Activated CD4-positive, alpha-beta T cell treated with anti-CD3 and anti-CD28 coated beads, Interleukin-2, amount 10 ng/mL, durations not matched to agents 7 days and 5 days (primary cell): ENCODE results near the gene ILF3. TPM values are rescaled to one million over a fixed set of nuclear protein-coding genes. Genes with fewer than 3 reads are reported as not detected.

Experiments
- CTCF ChIA-PET: fragments of 350-600 bp; sonication (Branson Sonifier 250); formaldehyde crosslinking; loops from one replicate; lab custom pipeline; 2021; ENCODE audit warnings: antibody characterized with exemption; lab: Charles Lee
- POLR2A ChIA-PET: fragments of 350-600 bp; sonication (Branson Sonifier 250); formaldehyde crosslinking; loops from one replicate; lab custom pipeline; 2021; ENCODE audit warnings: antibody characterized with exemption; lab: Charles Lee
- DNase-seq: peaks from one replicate; pipeline ENCODE4 v3.0.0-alpha.2; 2020
- H3K27ac Mint-ChIP-seq: one replicate; pipeline ENCODE4 v1.8.0; 2021; ENCODE audit warnings: mild to moderate bottlenecking, moderate library complexity, mixed read lengths
- H3K27me3 Mint-ChIP-seq: one replicate; pipeline ENCODE4 v1.8.0; 2021; ENCODE audit warnings: mixed read lengths
- H3K36me3 Mint-ChIP-seq: one replicate; pipeline ENCODE4 v1.8.0; 2021; ENCODE audit warnings: low read depth, mixed read lengths
- H3K4me1 Mint-ChIP-seq: one replicate; pipeline ENCODE4 v1.8.0; 2021; ENCODE audit warnings: mixed read lengths
- H3K4me3 Mint-ChIP-seq: one replicate; pipeline ENCODE4 v1.8.0; 2021; ENCODE audit warnings: mild to moderate bottlenecking, moderate library complexity, mixed read lengths
- H3K9me3 Mint-ChIP-seq: one replicate; pipeline ENCODE4 v1.8.0; 2021; ENCODE audit warnings: mixed read lengths
- total RNA-seq, 2 experiments: library from RNA; stranded (reverse); gene quantifications; one replicate each; pipeline ENCODE4 v1.2.3, GENCODE V29; 2021

The ILF3 gene
- total RNA-seq, 2 experiments from 2014 or later: 385 to 389 TPM

GRCh38 chr19:10694706-10695307 is 40.7 kb downstream of the ILF3 start:
- CTCF ChIA-PET: interaction anchor here (1.0 to 3.8 kb wide), 3 partner anchors 114 to 183 kb away, joined by 4 to 15 read pairs (median 5); no protein-coding TSS in a partner anchor
- POLR2A ChIA-PET: interaction anchor here (0.6 kb wide), 1 partner anchor 681 kb away, joined by 3 read pairs; no protein-coding TSS in a partner anchor
- Mint-ChIP-seq H3K27ac (no peak overlapping the region), H3K9me3 (no peaks in the 10 kb centered on the region), H3K27me3 (peaks cover 15% of the 10 kb centered on the region), H3K4me3 (peak overlapping the region; percentile 72), H3K36me3 (peaks cover 20% of the 10 kb centered on the region), H3K4me1 (peaks cover 17% of the 10 kb centered on the region)
- no peak for DNase-seq

GRCh38 chr19:10695401-10696398 is 41.6 kb downstream of the ILF3 start:
- Mint-ChIP-seq H3K4me3 (peak overlapping the region; percentile 72), H3K27ac (no peak overlapping the region), H3K36me3 (peaks cover 14% of the 10 kb centered on the region), H3K9me3 (no peaks in the 10 kb centered on the region), H3K4me1 (peaks cover 17% of the 10 kb centered on the region), H3K27me3 (peaks cover 15% of the 10 kb centered on the region)
- DNase-seq: peak; percentile 94
- CTCF ChIA-PET: interaction anchor here (0.5 to 7.6 kb wide), 8 partner anchors 22 to 267 kb away, joined by 3 to 89 read pairs (median 4); partner anchors contain the start of gene DNM2
- POLR2A ChIA-PET: interaction anchor here (0.6 kb wide), 1 partner anchor 680 kb away, joined by 3 read pairs; no protein-coding TSS in a partner anchor

DNA sequence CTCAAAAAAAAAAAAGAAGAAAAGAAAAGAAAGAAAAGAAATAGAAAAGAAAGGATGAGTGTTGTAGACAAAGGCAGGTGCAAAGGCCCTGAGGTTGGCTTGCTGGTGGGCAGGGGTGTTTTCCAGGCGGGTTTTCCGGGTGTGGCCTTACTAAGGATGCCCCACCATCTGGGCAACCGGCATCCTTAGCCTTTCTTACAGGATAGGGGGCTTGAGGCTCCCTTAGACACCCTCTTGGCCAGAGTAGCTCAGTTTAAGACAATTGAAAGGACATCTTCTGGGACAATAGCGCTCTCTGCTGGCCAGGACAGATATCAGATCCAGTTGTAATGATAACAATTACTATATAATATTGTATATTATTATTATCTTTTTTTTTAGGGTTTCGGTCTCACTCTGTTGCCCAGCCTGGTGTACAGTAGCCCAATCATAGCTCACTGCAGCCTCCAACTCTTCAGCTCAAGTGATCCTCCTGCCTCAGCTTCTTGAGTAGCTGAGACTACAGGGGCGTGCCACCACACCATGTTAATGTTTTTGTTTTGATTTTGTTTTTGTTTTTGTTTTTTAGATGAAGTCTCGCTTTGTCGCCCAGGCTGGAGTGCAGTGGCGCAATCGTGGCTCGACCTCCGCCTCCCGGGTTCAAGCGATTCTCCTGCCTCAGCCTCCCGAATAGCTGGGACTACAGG is 45.6 kb downstream of the ILF3 start:
- Mint-ChIP-seq H3K27me3 (peaks cover 15% of the 10 kb centered on the region), H3K4me3 (no peak overlapping the region), H3K9me3 (no peaks in the 10 kb centered on the region), H3K4me1 (peaks cover 25% of the 10 kb centered on the region), H3K27ac (no peak overlapping the region), H3K36me3 (no peaks in the 10 kb centered on the region)
- ChIA-PET CTCF (interaction anchor here (0.6 to 7.6 kb wide), 44 partner anchors 10 to 399 kb away, joined by 3 to 89 read pairs (median 3); partner anchors contain the start of genes CDC37 and DNM2), POLR2A (interaction anchor here (0.6 kb wide), 2 partner anchors 44 to 163 kb away, joined by 3 to 5 read pairs; no protein-coding TSS in a partner anchor)
- peak; percentile 84 for DNase-seq

- peaks cover 5% of the 10 kb centered on the region for H3K27me3 Mint-ChIP-seq
- H3K36me3 Mint-ChIP-seq: no peaks in the 10 kb centered on the region
- peaks cover 13% of the 10 kb centered on the region for H3K4me1 Mint-ChIP-seq
- peak; percentile 27 for DNase-seq
- peak overlapping the region; percentile 79 for H3K4me3 Mint-ChIP-seq
- POLR2A ChIA-PET: interaction anchor here (0.5 to 0.6 kb wide), 2 partner anchors 107 to 161 kb away, joined by 3 to 5 read pairs; no protein-coding TSS in a partner anchor
- no peaks in the 10 kb centered on the region for H3K9me3 Mint-ChIP-seq
- CTCF ChIA-PET: interaction anchor here (0.5 to 7.6 kb wide), 25 partner anchors 9 to 377 kb away, joined by 3 to 89 read pairs (median 3); partner anchors contain the start of gene DNM2
- peak overlapping the region; percentile 85 for H3K27ac Mint-ChIP-seq
These were observed 47.9 kb downstream of the ILF3 start for GRCh38 chr19:10701955-10702525.

DNA sequence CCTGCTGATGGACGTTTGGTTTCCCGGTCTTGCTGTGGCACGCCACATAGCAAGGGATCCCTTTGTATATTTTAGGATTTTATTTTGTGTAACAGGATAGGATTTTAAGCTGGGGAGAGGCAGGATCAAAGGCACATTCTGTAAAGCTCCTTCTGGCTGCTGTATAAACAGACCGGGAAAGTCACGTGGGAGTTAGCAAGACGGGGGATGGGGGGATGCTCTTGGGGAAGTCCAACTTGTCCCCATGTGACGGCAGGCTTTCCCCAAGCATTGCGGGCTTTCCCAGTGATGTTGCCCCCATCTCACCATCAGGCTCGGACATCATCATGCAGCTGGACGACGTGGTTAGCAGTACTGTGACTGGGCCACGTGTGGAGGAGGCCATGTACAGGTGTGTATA is 52.8 kb downstream of the ILF3 start:
- no peak overlapping the region for H3K27ac Mint-ChIP-seq
- ChIA-PET CTCF (interaction anchor here (0.9 to 3.5 kb wide), 2 partner anchors 10 to 15 kb away, joined by 3 to 19 read pairs; partner anchors contain the start of gene DNM2), POLR2A (no interaction called here)
- no peak for DNase-seq
- no peaks in the 10 kb centered on the region for H3K27me3 Mint-ChIP-seq
- H3K4me3 Mint-ChIP-seq: no peak overlapping the region
- H3K36me3 Mint-ChIP-seq: no peaks in the 10 kb centered on the region
- H3K4me1 Mint-ChIP-seq: peaks cover 6% of the 10 kb centered on the region
- no peaks in the 10 kb centered on the region for H3K9me3 Mint-ChIP-seq

DNA sequence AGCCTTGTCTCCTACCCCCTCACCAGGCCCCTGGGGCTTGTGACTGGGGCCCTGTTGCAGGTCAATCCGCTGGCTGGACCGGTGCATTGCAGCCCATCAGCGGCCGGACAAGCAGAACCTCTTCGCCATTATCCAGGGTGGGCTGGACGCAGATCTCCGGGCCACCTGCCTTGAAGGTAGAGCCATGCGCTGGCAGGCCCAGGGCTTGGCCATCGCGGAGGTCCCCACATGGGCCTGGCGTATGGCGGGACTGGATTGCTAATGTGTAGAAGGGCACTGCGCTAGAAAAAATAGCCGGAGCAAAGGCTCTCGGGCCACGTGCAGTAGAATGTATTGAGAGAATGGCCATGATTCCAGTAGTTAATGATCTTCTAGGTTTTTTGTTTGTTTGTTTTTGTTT is 53.3 kb downstream of the ILF3 start:
- no peaks in the 10 kb centered on the region for H3K27me3 Mint-ChIP-seq
- H3K36me3 Mint-ChIP-seq: no peaks in the 10 kb centered on the region
- H3K27ac Mint-ChIP-seq: no peak overlapping the region
- POLR2A ChIA-PET: no interaction called here
- no peak for DNase-seq
- H3K4me3 Mint-ChIP-seq: no peak overlapping the region
- H3K9me3 Mint-ChIP-seq: no peaks in the 10 kb centered on the region
- CTCF ChIA-PET: interaction anchor here (3.5 kb wide), 1 partner anchor 10 kb away, joined by 19 read pairs; the partner anchor contains the start of gene DNM2
- H3K4me1 Mint-ChIP-seq: peaks cover 2% of the 10 kb centered on the region

- DNase-seq: no peak
- peaks cover 6% of the 10 kb centered on the region for H3K4me1 Mint-ChIP-seq
- no peaks in the 10 kb centered on the region for H3K36me3 Mint-ChIP-seq
- no peak overlapping the region for H3K27ac Mint-ChIP-seq
- H3K27me3 Mint-ChIP-seq: no peaks in the 10 kb centered on the region
- CTCF ChIA-PET: interaction anchor here (0.7 to 3.5 kb wide), 2 partner anchors 9 to 26 kb away, joined by 3 to 19 read pairs; partner anchors contain the start of gene DNM2
- H3K9me3 Mint-ChIP-seq: no peaks in the 10 kb centered on the region
- POLR2A ChIA-PET: no interaction called here
- no peak overlapping the region for H3K4me3 Mint-ChIP-seq
These were observed 54.1 kb downstream of the ILF3 start for GRCh38 chr19:10708291-10708690.

DNA sequence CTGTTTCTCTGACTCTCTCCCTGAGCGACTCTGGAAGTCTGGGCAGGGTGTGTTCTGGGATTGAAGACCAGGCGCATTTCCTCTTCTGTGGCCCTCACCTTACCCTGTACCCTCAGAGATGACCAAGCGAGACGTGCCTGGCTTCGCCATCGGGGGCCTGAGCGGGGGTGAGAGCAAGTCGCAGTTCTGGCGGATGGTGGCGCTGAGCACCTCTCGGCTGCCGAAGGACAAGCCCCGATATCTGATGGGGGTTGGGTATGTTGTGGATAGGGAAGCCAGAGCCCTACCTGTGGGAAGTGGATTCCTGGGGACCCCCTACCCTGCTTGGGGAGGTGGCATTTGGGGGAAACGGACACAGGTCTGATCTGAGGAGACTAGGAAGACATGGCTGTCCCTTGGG is 57.9 kb downstream of the ILF3 start:
- peaks cover 22% of the 10 kb centered on the region for H3K4me1 Mint-ChIP-seq
- DNase-seq: no peak
- no peaks in the 10 kb centered on the region for H3K9me3 Mint-ChIP-seq
- no peak overlapping the region for H3K4me3 Mint-ChIP-seq
- H3K27ac Mint-ChIP-seq: no peak overlapping the region
- no peaks in the 10 kb centered on the region for H3K27me3 Mint-ChIP-seq
- ChIA-PET CTCF (interaction anchor here (1.3 kb wide), 1 partner anchor 19 kb away, joined by 3 read pairs; no protein-coding TSS in a partner anchor), POLR2A (no interaction called here)
- H3K36me3 Mint-ChIP-seq: no peaks in the 10 kb centered on the region

DNA sequence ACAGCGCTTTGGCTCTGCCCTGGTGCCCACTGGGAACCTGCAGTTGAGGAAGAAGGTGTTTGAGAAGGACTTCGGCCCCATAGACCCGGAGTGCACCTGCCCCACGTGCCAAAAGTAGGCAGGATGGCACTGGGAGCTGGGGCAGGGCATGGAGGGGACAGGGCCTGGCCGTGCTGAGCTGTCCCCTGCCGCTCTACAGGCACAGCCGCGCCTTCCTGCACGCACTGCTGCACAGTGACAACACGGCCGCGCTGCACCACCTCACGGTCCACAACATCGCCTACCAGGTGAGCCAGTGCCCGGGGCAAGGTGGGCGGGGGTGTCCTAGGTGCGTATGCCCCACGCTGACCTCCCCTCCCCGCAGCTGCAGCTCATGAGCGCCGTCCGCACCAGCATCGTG is 58.6 kb downstream of the ILF3 start:
- POLR2A ChIA-PET: no interaction called here
- Mint-ChIP-seq H3K4me1 (peaks cover 25% of the 10 kb centered on the region), H3K9me3 (no peaks in the 10 kb centered on the region), H3K4me3 (no peak overlapping the region), H3K27me3 (no peaks in the 10 kb centered on the region), H3K36me3 (no peaks in the 10 kb centered on the region), H3K27ac (no peak overlapping the region)
- no peak for DNase-seq
- CTCF ChIA-PET: interaction anchor here (1.1 kb wide), 1 partner anchor 152 kb away, joined by 3 read pairs; no protein-coding TSS in a partner anchor

DNA sequence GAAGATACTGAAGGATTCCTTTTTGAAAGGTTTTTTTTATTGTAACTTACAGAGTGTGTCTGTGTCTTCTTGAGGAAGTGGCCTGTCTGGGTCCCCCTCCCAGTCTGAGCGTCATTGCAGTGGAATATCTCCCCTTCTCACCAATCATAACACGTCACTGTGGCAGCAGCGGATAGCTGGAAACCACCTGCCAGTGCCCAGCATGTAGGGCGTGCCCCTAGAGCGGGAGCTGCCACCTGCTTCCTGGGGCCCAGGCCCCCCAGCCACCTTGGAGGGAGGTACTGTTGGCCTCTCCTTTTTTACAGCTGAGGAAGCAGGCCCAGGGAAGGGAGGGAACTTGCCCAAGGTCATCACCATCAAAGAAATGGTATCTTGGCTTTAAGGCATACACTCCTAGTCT is 59.2 kb downstream of the ILF3 start:
- peak overlapping the region; percentile 84 for H3K27ac Mint-ChIP-seq

DNA sequence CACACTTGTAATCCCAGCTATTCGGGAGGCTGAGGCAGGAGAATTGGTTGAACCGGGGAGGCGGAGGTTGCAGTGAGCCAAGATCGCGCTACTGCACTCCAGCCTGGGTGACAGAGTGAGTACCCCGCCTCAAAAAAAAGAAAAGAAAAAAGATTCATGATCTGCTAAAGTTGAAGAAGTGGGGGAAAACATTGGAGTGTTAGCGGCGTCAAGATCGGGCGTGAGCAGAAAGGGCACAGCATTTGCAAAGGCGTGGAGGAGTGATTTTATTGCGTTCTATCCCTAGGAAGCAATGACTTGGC is 62.9 kb downstream of the ILF3 start:
- H3K27me3 Mint-ChIP-seq: no peaks in the 10 kb centered on the region
- DNase-seq: no peak
- H3K9me3 Mint-ChIP-seq: no peaks in the 10 kb centered on the region
- H3K4me1 Mint-ChIP-seq: peaks cover 42% of the 10 kb centered on the region
- ChIA-PET POLR2A (interaction anchor here (1.0 to 2.1 kb wide), 2 partner anchors 119 to 147 kb away, joined by 4 to 6 read pairs; partner anchors contain the start of gene TMED1), CTCF (interaction anchor here (0.6 to 3.8 kb wide), 43 partner anchors 9 to 256 kb away, joined by 3 to 64 read pairs (median 4); partner anchors contain the start of genes CARM1, QTRT1 and TMED1)
- H3K36me3 Mint-ChIP-seq: peaks cover 4% of the 10 kb centered on the region
- peak overlapping the region; percentile 84 for H3K27ac Mint-ChIP-seq
- peak overlapping the region; percentile 98 for H3K4me3 Mint-ChIP-seq

More for the DNA sequence above, 59.2 kb downstream of the ILF3 start:
- H3K4me3 Mint-ChIP-seq: no peak overlapping the region
- ChIA-PET CTCF (interaction anchor here (0.6 to 1.7 kb wide), 4 partner anchors 11 to 354 kb away, joined by 3 to 10 read pairs (median 3); no protein-coding TSS in a partner anchor), POLR2A (no interaction called here)
- H3K36me3 Mint-ChIP-seq: no peaks in the 10 kb centered on the region
- peak; percentile 49 for DNase-seq
- no peaks in the 10 kb centered on the region for H3K9me3 Mint-ChIP-seq
- no peaks in the 10 kb centered on the region for H3K27me3 Mint-ChIP-seq
- H3K4me1 Mint-ChIP-seq: peaks cover 25% of the 10 kb centered on the region
